Stimulated activated CD4-positive, alpha-beta T cell treated with anti-CD3 and anti-CD28 coated beads, Interleukin-1b, Interleukin-23, amount 100 ng/mL, for 48 hours (primary cell): ENCODE results near the gene HLA-DPB1.
"Not testable (repeated sequence)": the region's sequence is repeated elsewhere in the genome, so short reads cannot be mapped to it uniquely, and the experiment has no call there.

Source experiments
- DNase-seq: peaks from one replicate; pipeline ENCODE4 v3.0.0-alpha.2; 2020

HLA-DPB1 gene

GRCh38 chr6:33075568-33076405, at the start of gene HLA-DPB1:
Gene HLA-DPB1, plus strand, starts transcription at chr6:33075990. Its CDS starts 52 bp downstream, at chr6:33076042.
- no peak for DNase-seq

DNA sequence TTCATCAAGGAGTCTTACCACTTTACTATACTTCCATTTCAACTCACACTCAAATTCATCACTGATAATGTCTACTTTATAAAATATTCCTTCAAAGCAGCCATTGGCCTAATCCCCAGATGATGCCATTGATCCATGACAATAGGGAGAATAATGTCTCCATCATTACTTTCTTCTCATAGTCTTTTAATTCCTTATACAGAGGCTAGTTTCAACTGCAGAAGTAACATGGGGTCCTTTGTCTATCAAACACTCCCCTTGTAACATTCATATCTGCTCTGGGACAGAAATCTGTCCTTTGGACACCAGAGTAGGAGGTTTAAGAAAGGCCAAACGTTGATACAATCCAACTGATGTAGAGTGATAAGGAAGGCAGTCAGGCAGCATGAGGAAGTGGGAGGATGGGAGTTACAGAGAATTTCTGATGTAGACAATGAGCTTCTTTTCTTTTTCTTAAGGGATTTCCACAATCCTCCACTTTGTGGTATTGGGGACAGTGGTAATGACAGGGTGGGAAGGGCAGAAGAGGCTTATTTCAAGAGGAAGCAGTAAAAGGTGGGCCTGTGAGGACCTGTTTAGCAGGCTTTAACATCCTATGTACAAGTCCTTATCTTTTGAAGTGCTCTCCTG, 47.5 kb upstream of the HLA-DPB1 start:
- DNase-seq: no peak

DNA sequence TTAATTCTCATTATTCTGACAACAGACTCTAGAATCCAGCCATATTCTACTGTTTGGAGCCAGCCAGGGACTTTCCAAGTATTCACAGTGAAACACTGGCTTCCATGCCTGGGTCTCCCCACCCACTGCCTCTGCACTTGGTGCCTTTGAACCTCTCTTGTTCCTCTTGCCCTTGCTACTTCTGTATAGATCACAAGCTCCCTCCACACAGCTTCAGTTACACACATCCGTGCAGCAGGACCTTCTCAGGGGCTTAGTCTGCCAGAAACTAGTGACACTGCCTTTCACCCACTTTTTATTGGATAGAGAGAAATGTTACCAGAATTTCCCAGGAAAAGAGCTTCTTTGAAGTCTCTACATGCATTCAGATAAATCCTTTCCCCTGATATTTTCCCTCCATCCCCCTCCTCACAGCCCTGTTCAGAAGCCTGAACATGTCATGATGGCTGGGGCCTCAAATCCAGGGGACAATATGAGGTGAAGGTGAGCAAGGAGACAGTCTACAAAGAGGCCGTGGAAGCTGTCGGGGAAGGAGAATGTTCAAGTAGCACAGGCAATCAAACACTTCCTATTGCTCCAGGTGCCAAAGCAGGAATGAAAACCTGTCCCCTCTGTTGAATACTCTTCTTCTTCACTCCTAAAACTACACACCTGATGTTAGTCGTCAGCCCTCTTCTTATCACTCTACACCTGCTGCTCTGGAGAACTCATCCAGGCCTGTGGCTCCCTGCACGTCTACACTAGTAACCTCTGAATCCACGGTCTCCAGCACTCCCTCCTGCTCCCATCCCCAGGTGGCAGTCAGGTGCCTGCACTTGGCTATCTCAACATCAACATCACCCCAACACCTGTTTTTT, 46.2 kb upstream of the HLA-DPB1 start:
- no peak for DNase-seq

DNA sequence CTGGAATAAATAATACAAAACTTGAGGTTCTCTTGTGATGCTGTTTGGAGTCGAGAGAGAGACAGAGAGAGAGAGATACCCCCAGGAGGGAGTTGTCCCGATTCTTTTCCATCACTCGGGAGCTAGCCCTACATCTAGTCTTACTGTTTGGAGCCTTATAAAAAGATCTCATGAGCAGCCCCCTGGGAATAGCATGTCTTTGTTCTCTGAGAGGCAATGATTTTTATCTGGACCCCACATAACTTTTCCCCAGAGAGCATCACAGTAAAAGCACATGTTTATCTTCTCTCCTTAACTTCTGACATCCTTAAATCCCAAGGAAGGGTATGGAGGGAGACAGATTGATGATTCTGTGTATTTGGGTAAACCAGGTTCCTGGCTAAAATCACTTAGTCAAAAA, 45.5 kb upstream of the HLA-DPB1 start:
- no peak for DNase-seq

DNA sequence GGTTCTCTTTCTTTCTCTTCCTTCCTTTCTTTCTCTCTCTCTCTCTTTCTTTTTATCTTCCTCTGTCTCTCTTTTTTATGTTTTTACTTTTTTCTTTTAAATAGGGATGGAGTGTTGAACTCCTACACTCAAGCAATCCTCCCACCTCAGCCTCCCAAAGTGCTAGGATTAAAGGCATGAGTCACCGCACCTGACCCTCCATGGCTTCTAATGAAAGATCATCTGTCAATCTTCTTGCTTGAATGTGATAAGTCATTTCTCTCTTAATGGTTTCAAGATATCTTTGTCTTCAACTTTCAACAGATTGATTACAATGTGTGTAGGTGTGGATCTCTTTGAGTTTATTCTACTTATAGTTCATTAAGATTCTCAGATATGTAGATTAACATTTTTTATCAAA, 41.2 kb upstream of the HLA-DPB1 start:
- DNase-seq: no peak

GRCh38 chr6:33036535-33036934, 39.3 kb upstream of the HLA-DPB1 start:
- DNase-seq: no peak

GRCh38 chr6:33040157-33040556, 35.6 kb upstream of the HLA-DPB1 start:
- DNase-seq: no peak

DNA sequence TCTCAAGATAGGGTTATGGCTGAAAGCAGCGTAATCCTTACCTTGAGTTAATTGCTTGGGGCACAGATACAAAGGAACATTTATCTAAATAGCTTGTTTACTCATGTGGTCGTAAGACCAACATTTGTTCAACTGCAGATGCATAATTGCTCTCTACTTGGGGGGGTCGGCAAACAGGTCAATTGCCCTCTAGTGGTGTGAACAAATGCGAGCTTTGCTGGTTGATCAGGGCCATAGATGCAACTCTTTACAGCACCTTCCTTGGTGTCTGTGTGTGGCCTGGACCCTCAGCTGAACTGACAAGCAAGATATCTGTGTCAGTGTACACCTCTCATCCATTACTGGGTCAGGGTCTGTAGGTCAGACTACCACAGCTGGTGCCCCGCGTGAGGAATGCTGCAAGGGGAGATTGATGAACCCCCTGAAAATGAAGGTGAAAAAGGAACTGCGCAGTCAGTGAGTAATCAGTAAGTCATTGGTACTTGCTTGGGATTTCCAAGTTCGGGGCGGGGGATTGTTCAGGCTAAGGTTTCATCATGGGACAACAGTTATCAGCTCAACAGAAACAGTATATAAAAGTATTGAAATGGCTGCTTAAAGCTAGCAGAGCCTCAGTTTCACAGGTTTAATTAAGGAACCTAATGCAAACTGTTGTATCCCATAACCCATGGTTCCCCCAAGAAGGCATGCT, 26.3 kb upstream of the HLA-DPB1 start:
- DNase-seq: no peak

- DNase-seq: no peak
Observed at GRCh38 chr6:33050014-33050810, 25.6 kb upstream of the HLA-DPB1 start.

DNA sequence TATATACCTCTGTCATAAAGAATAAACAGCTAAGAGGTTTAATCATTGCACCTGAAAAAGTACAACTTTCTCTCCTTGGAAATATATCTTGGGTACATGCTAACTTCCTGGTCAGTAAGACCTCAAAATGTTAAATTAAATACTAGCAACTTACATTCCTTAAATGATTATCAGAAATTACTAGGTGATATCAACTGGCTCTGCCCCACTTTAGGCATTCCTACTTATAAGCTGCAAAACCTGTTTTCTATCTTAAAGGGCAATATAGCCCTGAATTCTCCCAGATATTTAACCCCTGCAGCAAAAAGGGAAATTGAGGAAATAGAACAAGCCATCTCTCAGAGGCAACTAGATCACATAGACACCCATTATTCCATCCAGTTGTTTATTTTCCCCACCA, 23.2 kb upstream of the HLA-DPB1 start:
- no peak for DNase-seq

- no peak for DNase-seq
Observed at GRCh38 chr6:33053230-33053629, 22.6 kb upstream of the HLA-DPB1 start.

DNA sequence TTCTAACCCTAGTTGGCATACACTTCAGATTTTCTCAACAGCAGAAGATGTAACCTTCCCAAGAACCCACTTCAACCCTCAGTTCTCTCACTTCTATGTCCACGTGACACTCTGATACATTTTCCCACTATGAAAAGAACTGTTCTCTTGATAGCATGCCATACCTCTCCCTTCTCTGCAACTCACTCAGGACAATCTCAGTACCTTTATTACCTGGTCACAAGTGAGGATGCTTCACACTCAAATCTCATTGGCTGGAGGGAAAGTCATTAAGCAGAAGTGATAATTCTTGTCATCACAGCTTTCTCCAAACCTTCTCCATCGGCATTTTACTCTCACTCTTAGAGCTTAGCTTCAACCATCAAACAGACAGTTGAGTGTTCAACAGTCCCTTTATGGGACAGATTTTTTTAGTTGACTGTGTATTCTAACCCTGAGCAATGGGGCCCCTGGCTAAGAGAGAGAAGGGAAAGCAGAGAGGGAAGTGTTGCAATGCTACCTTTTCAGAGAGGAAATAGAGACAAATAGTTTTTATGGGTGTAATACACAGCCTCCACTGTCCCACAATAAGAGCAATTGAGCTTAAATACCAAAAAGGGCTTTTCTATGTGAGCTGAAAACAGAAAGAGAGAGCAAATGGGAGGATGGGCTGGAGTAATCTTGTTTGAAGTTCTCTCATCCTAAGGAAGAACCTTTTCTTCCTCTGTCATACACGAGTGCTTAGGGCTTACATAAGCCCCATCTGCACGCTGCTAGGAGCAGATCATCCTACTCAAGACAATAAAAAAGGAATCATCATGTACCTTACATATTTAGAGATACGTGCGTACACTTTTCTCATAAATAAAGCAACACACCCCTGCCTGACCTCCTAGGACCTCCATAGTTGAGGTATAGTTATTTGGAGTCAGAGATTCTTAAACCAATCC, 18.3 kb upstream of the HLA-DPB1 start:
- no peak for DNase-seq

- no peak for DNase-seq
Observed at GRCh38 chr6:33061987-33062386, 13.8 kb upstream of the HLA-DPB1 start.

DNA sequence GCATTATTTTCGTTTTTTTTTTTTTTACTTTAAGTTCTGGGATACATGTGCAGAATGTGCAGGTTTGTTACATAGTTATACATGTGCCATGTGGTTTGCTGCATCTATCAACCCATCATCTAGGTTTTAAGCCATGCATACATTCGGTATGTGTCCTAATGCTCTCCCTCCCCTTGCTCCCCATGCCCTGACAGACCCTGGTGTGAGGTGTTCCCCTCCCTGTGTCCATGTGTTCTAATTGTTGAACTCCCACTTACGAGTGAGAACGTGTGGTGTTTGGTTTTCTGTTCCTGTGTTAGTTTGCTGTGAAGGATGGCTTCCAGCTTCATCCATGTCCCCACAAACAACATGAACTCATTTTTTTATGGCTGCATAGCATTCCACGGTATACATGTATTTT, 12.4 kb upstream of the HLA-DPB1 start:
- not testable (repeated sequence) for DNase-seq

- no peak for DNase-seq
Observed at GRCh38 chr6:33064723-33065122, 11.1 kb upstream of the HLA-DPB1 start.

DNA sequence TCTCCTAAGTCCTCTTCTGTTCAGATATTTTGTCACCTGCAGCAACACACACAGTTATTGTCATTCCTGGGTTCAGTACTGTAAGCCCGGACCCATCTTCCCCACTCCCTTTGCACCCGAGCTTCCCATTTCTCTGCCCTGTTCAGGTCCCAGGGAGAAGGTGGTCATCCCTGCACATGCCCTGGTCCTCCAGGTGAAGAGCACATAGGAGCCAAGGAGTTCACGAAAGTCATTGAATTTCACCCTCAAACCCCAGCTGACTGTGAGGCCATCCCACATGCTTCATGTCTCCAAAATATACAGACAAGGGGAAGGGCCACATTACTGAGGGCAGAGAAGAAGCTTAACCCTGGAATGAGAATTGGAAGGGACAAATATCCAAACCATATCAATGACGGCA, 10.5 kb upstream of the HLA-DPB1 start:
- DNase-seq: no peak

DNA sequence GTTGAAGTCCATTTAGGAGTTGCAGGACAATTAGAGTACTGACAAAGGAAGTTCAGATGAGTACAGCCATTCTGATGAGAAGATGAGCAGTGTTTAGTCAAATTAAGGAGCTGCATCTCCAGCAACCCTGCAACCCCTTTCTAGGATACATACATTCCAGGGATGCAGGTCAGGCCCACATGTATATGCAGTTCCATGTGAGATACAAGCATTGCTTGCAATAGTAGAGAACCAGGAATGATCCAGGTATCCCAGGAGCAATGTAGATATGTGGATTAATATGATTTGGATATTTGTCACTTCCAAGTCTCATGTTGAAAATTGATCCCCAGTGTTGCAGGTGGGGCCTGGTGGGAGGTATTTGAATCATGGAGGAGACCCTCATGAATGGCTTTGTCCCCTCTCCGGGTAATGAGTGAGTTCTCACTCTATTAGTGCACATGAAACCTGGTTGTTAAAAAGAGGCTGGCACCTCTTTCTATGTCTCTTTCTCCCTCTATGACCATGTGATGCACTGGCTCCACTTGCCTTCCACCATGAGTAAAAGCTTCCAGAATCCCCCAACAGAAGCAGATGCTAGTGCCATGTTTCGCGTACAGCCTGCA, 8.8 kb upstream of the HLA-DPB1 start:
- DNase-seq: no peak

- no peak for DNase-seq
Observed at GRCh38 chr6:33069021-33069738, 6.6 kb upstream of the HLA-DPB1 start.

GRCh38 chr6:33070909-33071308, 4.9 kb upstream of the HLA-DPB1 start:
- DNase-seq: no peak

DNA sequence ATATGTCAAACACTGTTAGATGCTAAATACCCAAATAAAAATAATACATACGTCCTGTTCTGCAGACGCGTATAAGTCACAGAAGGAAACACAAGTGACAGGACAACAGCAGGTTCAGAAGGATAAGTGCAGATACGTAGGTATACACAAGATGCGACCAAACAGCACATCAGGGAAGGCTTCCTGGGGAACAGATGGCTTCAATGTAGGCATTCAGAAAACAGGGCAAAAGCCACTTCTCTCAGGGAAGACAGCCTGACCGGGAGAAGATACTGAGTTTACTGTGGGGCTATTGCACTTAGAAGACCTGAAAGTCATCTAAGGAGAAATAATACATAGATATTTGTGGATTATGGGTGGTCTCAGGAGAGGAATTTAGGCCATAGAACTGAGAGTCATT, 4.2 kb upstream of the HLA-DPB1 start:
- no peak for DNase-seq
